SK-N-SH (cell line): ENCODE measurements around the gene PAFAH1B2. TPM values are rescaled to one million over a fixed set of nuclear protein-coding genes. Genes with fewer than 3 reads are reported as not detected.

Experiments used
- CTCF ChIA-PET: fragments of 300-600, 350-600 bp; formaldehyde crosslinking; extraction: SDS; loops from one replicate; lab custom pipeline; 2021; lab: Yijun Ruan, JAX
- POLR2A ChIA-PET: fragments of 350-600 bp; sonication (Branson Sonifier 250); formaldehyde crosslinking; extraction: SDS; loops from one replicate; lab custom pipeline; 2020; ENCODE audit warnings: antibody characterized with exemption, inconsistent platforms; lab: Yijun Ruan, JAX
- DNase-seq: peaks from one replicate; pipeline ENCODE4 v3.0.0; 2012
- H2AFZ ChIP-seq: fragments of 200-600 bp; sonication (generic); 2 replicates; pipeline ENCODE4 v1.8.1; 2016; ENCODE audit warnings: antibody characterized with exemption, mild to moderate bottlenecking, low read depth
- H3F3A ChIP-seq: fragments of 200-600 bp; sonication (generic); replicated peaks from 2 replicates; pipeline ENCODE3; 2016; ENCODE audit warnings: antibody characterized with exemption, mild to moderate bottlenecking; ENCODE audit not compliant: insufficient read depth
- H3K27ac ChIP-seq, 2 experiments: fragments of 200-500 bp in 1 of 2; fragments of 200-600 bp in 1 of 2; sonication (Bioruptor generic) in 1 of 2; sonication (generic), shearing (Covaris generic) in 1 of 2; 2 replicates each; pipeline versions ENCODE4 v1.5.1 to v1.6.1; 2014 to 2016; ENCODE audit warnings: low read depth in 2 of 2, inconsistent platforms in 1 of 2, low read length in 1 of 2, mild to moderate bottlenecking in 1 of 2, mixed read lengths in 1 of 2
- H3K27me3 ChIP-seq: fragments of 200-600 bp; sonication (generic), shearing (Covaris generic); 2 replicates; pipeline ENCODE4 v1.6.1; 2016; ENCODE audit warnings: mixed run types; ENCODE audit not compliant: insufficient read depth
- H3K36me3 ChIP-seq, 2 experiments: fragments of 200-500 bp in 1 of 2; fragments of 200-600 bp in 1 of 2; sonication (Bioruptor generic) in 1 of 2; sonication (generic) in 1 of 2; replicated peaks in 1 of 2; 2 replicates each; pipeline versions ENCODE3 to v1.5.1; 2014 to 2016; ENCODE audit warnings: low read length in 1 of 2, mild to moderate bottlenecking in 1 of 2; ENCODE audit not compliant: insufficient read depth in 2 of 2, control insufficient read depth in 1 of 2
- H3K4me1 ChIP-seq, 2 experiments: fragments of 200-500 bp in 1 of 2; fragments of 200-600 bp in 1 of 2; sonication (Bioruptor generic) in 1 of 2; sonication (generic), shearing (Covaris generic) in 1 of 2; 2 replicates each; pipeline versions ENCODE4 v1.5.1 to v1.6.1; 2014 to 2016; ENCODE audit warnings: low read depth in 1 of 2, low read length in 1 of 2, mixed run types in 1 of 2; ENCODE audit not compliant: insufficient read depth in 2 of 2, control insufficient read depth in 1 of 2
- H3K4me2 ChIP-seq: fragments of 200-600 bp; sonication (generic), shearing (Covaris generic); 2 replicates; pipeline ENCODE4 v1.6.1; 2017; ENCODE audit warnings: mixed run types
- H3K4me3 ChIP-seq, 2 experiments: fragments of 200-500 bp in 1 of 2; fragments of 200-600 bp in 1 of 2; sonication (Bioruptor generic) in 1 of 2; sonication (generic), shearing (Covaris generic) in 1 of 2; 2 replicates each; pipeline versions ENCODE4 v1.5.1 to v1.8.1; 2014 to 2016; ENCODE audit warnings: low read depth in 2 of 2, inconsistent platforms in 1 of 2, low read length in 1 of 2, mild to moderate bottlenecking in 1 of 2, mixed read lengths in 1 of 2, moderate library complexity in 1 of 2
- H3K79me2 ChIP-seq: fragments of 200-600 bp; sonication (generic); 2 replicates; pipeline ENCODE4 v1.8.1; 2017; ENCODE audit warnings: mild to moderate bottlenecking; ENCODE audit not compliant: insufficient read depth
- H3K9ac ChIP-seq: fragments of 200-600 bp; sonication (generic); 2 replicates; pipeline ENCODE4 v1.6.1; 2017; ENCODE audit warnings: mixed run types
- H3K9me2 ChIP-seq: fragments of 200-600 bp; sonication (generic); 2 replicates; pipeline ENCODE4 v1.6.1; 2017; ENCODE audit warnings: mixed run types
- H3K9me3 ChIP-seq: fragments of 200-600 bp; sonication (generic); 2 replicates; pipeline ENCODE4 v1.6.1; 2017; ENCODE audit warnings: mixed run types, mild to moderate bottlenecking, moderate library complexity
- H4K20me1 ChIP-seq: fragments of 200-600 bp; sonication (generic); 2 replicates; pipeline ENCODE4 v1.6.1; 2017; ENCODE audit warnings: mild to moderate bottlenecking, mixed run types; ENCODE audit not compliant: insufficient read depth
- ELF1 ChIP-seq: IDR thresholded peaks from 2 replicates; pipeline ENCODE4 v1.4.0; 2012
- EP300 ChIP-seq, 2 experiments: IDR thresholded peaks; 2 replicates each; pipeline versions ENCODE4 v1.4.0 to v1.6.1; 2012; ENCODE audit warnings: borderline replicate concordance in 1 of 2, low read depth in 1 of 2, low read length in 1 of 2
- FOSL2 ChIP-seq: IDR thresholded peaks from 2 replicates; pipeline ENCODE4 v1.4.0; 2012; ENCODE audit warnings: low read depth, mild to moderate bottlenecking, moderate library complexity, borderline replicate concordance
- FOXJ3 ChIP-seq: sonication (generic); formaldehyde crosslinking; IDR thresholded peaks from 2 replicates; pipeline ENCODE4 v1.5.1; 2020; ENCODE audit warnings: mild to moderate bottlenecking, missing genetic modification reagents
- FOXM1 ChIP-seq: IDR thresholded peaks from 2 replicates; pipeline ENCODE4 v1.4.0; 2012; ENCODE audit warnings: low read depth, mild to moderate bottlenecking
- JUND ChIP-seq: IDR thresholded peaks from 2 replicates; pipeline ENCODE4 v1.4.0; 2012
- NFIC ChIP-seq: IDR thresholded peaks from 2 replicates; pipeline ENCODE4 v1.4.0; 2012; ENCODE audit warnings: borderline replicate concordance
- NRF1 ChIP-seq: IDR thresholded peaks from 2 replicates; pipeline ENCODE4 v1.6.1; 2012; ENCODE audit warnings: low read depth, mild to moderate bottlenecking, low read length
- POLR2AphosphoS5 ChIP-seq: IDR thresholded peaks from 2 replicates; pipeline ENCODE4 v1.6.1; 2012; ENCODE audit warnings: low read depth, low read length
- RAD21 ChIP-seq: IDR thresholded peaks from 2 replicates; pipeline ENCODE4 v1.6.1; 2012; ENCODE audit warnings: mild to moderate bottlenecking, low read length
- RCOR1 ChIP-seq: fragments of 150-350 bp; IDR thresholded peaks from 2 replicates; pipeline ENCODE4 v1.6.1; 2017; ENCODE audit warnings: antibody characterized with exemption, low read length
- RFX5 ChIP-seq: IDR thresholded peaks from 2 replicates; pipeline ENCODE4 v1.6.1; 2012; ENCODE audit warnings: mild to moderate bottlenecking, improper control_type of control experiment, low read length
- SMC3 ChIP-seq: IDR thresholded peaks from 2 replicates; pipeline ENCODE4 v1.6.1; 2012; ENCODE audit warnings: low read depth, low read length, improper control_type of control experiment
- TCF12 ChIP-seq: IDR thresholded peaks from 2 replicates; pipeline ENCODE4 v1.4.0; 2012
- YY1 ChIP-seq: IDR thresholded peaks from 2 replicates; pipeline ENCODE4 v1.4.0; 2012; ENCODE audit warnings: low read depth, mild to moderate bottlenecking
- WGBS: methylation state at CpG from one replicate; pipeline ENCODE4 v1.1.6; 2017; ENCODE audit warnings: low lambda C conversion rate; 5-methylcytosine and 5-hydroxymethylcytosine counted together
- polyA plus RNA-seq, 3 experiments: library from polyadenylated mRNA; depleted of rRNA; stranded (reverse); fragments of >200 nt; gene quantifications; 2 replicates each; pipeline ENCODE4 v1.2.3, GENCODE V29; 2012
- TF ChIP-seq, protein P1 (sequence below): fragments of 200-600 bp; sonication (generic); IDR thresholded peaks from 2 replicates; pipeline ENCODE4 v1.6.1; 2017; ENCODE audit warnings: antibody characterized with exemption, mild to moderate bottlenecking, moderate library complexity
- TF ChIP-seq, protein P2 (sequence below): fragments of 150-350 bp; IDR thresholded peaks from 2 replicates; pipeline ENCODE4 v1.6.1; 2016; ENCODE audit warnings: mild to moderate bottlenecking, low read depth, low read length
- TF ChIP-seq, protein P3 (sequence below): IDR thresholded peaks from 2 replicates; pipeline ENCODE4 v1.4.0; 2012; ENCODE audit warnings: low read depth, borderline replicate concordance
- TF ChIP-seq, protein P4 (sequence below): fragments of 150-350 bp; IDR thresholded peaks from 2 replicates; pipeline ENCODE4 v1.6.1; 2017; ENCODE audit warnings: antibody characterized with exemption, low read length, low read depth, borderline replicate concordance
- TF ChIP-seq, protein P5 (sequence below): IDR thresholded peaks from 2 replicates; pipeline ENCODE4 v1.6.1; 2012; ENCODE audit warnings: mild to moderate bottlenecking, low read depth, low read length, moderate library complexity
- TF ChIP-seq, protein P6 (sequence below): IDR thresholded peaks from 2 replicates; pipeline ENCODE4 v1.4.0; 2012; ENCODE audit warnings: low read depth, borderline replicate concordance

The PAFAH1B2 gene
- polyA plus RNA-seq, 1 of the 3 experiments (the other 2 are of a cell fraction) = 19.6 TPM

DNA sequence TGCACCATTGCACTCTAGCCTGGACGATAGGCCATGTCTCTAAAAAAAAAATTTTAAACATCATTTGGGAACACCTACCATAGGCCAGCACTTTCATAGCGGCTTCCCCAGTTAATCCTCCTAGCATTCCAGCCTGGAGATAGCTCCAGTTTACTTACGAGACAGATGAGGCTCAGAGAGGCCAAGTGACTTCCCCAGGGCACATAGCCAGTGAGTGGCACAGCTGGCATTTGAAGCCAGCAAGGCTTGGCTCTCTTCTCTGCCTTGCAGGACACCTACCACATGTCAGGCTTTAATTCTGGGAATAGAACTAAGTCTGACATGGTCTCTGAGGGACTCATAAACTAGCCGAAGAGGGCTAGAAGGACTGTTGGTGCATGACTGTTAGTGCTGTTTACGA lies 50.2 kb downstream of the PAFAH1B2 start (continued):
- TF ChIP-seq POLR2AphosphoS5 (no peak), FOXM1 (no peak), FOSL2 (no peak), ELF1 (no peak)
- TF ChIP-seq, protein P1, sequence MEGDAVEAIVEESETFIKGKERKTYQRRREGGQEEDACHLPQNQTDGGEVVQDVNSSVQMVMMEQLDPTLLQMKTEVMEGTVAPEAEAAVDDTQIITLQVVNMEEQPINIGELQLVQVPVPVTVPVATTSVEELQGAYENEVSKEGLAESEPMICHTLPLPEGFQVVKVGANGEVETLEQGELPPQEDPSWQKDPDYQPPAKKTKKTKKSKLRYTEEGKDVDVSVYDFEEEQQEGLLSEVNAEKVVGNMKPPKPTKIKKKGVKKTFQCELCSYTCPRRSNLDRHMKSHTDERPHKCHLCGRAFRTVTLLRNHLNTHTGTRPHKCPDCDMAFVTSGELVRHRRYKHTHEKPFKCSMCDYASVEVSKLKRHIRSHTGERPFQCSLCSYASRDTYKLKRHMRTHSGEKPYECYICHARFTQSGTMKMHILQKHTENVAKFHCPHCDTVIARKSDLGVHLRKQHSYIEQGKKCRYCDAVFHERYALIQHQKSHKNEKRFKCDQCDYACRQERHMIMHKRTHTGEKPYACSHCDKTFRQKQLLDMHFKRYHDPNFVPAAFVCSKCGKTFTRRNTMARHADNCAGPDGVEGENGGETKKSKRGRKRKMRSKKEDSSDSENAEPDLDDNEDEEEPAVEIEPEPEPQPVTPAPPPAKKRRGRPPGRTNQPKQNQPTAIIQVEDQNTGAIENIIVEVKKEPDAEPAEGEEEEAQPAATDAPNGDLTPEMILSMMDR = no peak

DNA sequence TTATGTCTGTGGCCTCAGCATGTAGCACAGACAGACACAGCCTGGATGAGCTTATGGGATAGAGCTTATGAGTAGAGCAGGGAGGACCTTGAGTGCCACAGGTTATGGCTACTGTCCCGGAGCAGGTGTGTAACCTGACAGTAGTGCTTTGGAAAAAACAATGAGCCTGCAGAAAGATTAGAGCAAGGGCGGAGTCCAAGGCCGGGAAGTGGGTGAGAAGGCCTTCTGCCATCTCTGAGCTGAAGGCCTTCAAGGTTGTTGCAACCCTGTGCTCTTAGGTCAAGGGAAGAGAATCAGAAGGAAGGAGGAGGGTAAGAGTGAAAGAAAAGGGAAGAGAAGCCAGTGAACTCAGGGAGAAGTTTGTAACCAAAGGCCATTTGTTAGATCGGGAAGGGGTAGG lies 51.2 kb downstream of the PAFAH1B2 start:
- Histone ChIP-seq H3K4me1 (peaks cover 6 to 9% of the 10 kb centered on the region in 2 experiments; a peak in 3 of 4 replicates), H3K9me3 (no peaks in the 10 kb centered on the region), H3K79me2 (peaks cover 29% of the 10 kb centered on the region), H3K36me3 (peaks cover 0 to 11% of the 10 kb centered on the region in 2 experiments), H3K9me2 (no peaks in the 10 kb centered on the region), H2AFZ (no peak overlapping the region), H3K4me2 (no peak overlapping the region)
- no peak for TF ChIP-seq RAD21
- TF ChIP-seq, protein P2, sequence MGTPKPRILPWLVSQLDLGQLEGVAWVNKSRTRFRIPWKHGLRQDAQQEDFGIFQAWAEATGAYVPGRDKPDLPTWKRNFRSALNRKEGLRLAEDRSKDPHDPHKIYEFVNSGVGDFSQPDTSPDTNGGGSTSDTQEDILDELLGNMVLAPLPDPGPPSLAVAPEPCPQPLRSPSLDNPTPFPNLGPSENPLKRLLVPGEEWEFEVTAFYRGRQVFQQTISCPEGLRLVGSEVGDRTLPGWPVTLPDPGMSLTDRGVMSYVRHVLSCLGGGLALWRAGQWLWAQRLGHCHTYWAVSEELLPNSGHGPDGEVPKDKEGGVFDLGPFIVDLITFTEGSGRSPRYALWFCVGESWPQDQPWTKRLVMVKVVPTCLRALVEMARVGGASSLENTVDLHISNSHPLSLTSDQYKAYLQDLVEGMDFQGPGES = no peak
- TF ChIP-seq FOXJ3 (CRISPR knock-in tag) = no peak
- TF ChIP-seq, protein P3, sequence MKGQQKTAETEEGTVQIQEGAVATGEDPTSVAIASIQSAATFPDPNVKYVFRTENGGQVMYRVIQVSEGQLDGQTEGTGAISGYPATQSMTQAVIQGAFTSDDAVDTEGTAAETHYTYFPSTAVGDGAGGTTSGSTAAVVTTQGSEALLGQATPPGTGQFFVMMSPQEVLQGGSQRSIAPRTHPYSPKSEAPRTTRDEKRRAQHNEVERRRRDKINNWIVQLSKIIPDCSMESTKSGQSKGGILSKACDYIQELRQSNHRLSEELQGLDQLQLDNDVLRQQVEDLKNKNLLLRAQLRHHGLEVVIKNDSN = no peak
- no peak for TF ChIP-seq RFX5
- TF ChIP-seq NFIC = no peak
- TF ChIP-seq TCF12 = no peak
- TF ChIP-seq RCOR1 = no peak
- no peak for TF ChIP-seq SMC3
- TF ChIP-seq FOXM1 = no peak
- TF ChIP-seq, protein P4, sequence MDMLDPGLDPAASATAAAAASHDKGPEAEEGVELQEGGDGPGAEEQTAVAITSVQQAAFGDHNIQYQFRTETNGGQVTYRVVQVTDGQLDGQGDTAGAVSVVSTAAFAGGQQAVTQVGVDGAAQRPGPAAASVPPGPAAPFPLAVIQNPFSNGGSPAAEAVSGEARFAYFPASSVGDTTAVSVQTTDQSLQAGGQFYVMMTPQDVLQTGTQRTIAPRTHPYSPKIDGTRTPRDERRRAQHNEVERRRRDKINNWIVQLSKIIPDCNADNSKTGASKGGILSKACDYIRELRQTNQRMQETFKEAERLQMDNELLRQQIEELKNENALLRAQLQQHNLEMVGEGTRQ = no peak
- TF ChIP-seq, protein P5, sequence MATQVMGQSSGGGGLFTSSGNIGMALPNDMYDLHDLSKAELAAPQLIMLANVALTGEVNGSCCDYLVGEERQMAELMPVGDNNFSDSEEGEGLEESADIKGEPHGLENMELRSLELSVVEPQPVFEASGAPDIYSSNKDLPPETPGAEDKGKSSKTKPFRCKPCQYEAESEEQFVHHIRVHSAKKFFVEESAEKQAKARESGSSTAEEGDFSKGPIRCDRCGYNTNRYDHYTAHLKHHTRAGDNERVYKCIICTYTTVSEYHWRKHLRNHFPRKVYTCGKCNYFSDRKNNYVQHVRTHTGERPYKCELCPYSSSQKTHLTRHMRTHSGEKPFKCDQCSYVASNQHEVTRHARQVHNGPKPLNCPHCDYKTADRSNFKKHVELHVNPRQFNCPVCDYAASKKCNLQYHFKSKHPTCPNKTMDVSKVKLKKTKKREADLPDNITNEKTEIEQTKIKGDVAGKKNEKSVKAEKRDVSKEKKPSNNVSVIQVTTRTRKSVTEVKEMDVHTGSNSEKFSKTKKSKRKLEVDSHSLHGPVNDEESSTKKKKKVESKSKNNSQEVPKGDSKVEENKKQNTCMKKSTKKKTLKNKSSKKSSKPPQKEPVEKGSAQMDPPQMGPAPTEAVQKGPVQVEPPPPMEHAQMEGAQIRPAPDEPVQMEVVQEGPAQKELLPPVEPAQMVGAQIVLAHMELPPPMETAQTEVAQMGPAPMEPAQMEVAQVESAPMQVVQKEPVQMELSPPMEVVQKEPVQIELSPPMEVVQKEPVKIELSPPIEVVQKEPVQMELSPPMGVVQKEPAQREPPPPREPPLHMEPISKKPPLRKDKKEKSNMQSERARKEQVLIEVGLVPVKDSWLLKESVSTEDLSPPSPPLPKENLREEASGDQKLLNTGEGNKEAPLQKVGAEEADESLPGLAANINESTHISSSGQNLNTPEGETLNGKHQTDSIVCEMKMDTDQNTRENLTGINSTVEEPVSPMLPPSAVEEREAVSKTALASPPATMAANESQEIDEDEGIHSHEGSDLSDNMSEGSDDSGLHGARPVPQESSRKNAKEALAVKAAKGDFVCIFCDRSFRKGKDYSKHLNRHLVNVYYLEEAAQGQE = no peak
- no peak for TF ChIP-seq NRF1
- TF ChIP-seq JUND = no peak
- no peak for TF ChIP-seq YY1
- TF ChIP-seq, protein P6, sequence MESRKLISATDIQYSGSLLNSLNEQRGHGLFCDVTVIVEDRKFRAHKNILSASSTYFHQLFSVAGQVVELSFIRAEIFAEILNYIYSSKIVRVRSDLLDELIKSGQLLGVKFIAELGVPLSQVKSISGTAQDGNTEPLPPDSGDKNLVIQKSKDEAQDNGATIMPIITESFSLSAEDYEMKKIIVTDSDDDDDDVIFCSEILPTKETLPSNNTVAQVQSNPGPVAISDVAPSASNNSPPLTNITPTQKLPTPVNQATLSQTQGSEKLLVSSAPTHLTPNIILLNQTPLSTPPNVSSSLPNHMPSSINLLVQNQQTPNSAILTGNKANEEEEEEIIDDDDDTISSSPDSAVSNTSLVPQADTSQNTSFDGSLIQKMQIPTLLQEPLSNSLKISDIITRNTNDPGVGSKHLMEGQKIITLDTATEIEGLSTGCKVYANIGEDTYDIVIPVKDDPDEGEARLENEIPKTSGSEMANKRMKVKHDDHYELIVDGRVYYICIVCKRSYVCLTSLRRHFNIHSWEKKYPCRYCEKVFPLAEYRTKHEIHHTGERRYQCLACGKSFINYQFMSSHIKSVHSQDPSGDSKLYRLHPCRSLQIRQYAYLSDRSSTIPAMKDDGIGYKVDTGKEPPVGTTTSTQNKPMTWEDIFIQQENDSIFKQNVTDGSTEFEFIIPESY = no peak
- no peak for TF ChIP-seq ELF1
- TF ChIP-seq EP300 (IDR thresholded peaks at IDR 0.05; ENCODE audit: borderline replicate concordance in 1 of 2, low read depth in 1 of 2, low read length in 1 of 2) = no peak
- TF ChIP-seq, all 33 proteins: peak for 0
- H3F3A ChIP-seq = peaks cover 4% of the 10 kb centered on the region
- H4K20me1 ChIP-seq = no peaks in the 10 kb centered on the region
- no peaks in the 10 kb centered on the region for H3K27me3 ChIP-seq
- H3K4me3 ChIP-seq = no peak overlapping the region
- WGBS = 86% methylated on average over 4 of the region's 4 CpGs
- DNase-seq = no peak
- H3K9ac ChIP-seq = no peak overlapping the region
- ChIA-PET POLR2A (no interaction called here), CTCF (no interaction called here)
- no peak overlapping the region for H3K27ac ChIP-seq
